HFFc6 (cell line): ENCODE data around the gene RBMS3. TPM values are rescaled to one million over a fixed set of nuclear protein-coding genes. Genes with fewer than 3 reads are reported as not detected.

Experiments used
- DNase-seq: peaks from one replicate; pipeline ENCODE4 v3.0.0-alpha.2; 2018
- H3K27ac Mint-ChIP-seq: 2 replicates; pipeline ENCODE4 v1.8.0; 2020; ENCODE audit warnings: mild to moderate bottlenecking, mixed read lengths
- H3K27me3 Mint-ChIP-seq: 2 replicates; pipeline ENCODE4 v1.8.0; 2021; ENCODE audit warnings: mild to moderate bottlenecking, moderate library complexity, mixed read lengths; ENCODE audit not compliant: insufficient read depth
- H3K36me3 Mint-ChIP-seq: 2 replicates; pipeline ENCODE4 v1.8.0; 2021; ENCODE audit warnings: low read depth, mixed read lengths
- H3K4me1 Mint-ChIP-seq: 2 replicates; pipeline ENCODE4 v1.8.0; 2020; ENCODE audit warnings: low read depth, mixed read lengths
- H3K4me3 Mint-ChIP-seq: 2 replicates; pipeline ENCODE4 v1.8.0; 2020; ENCODE audit warnings: mild to moderate bottlenecking, moderate library complexity, mixed read lengths
- H3K9me3 Mint-ChIP-seq: 2 replicates; pipeline ENCODE4 v1.8.0; 2020; ENCODE audit warnings: mild to moderate bottlenecking, mixed read lengths
- CTCF ChIP-seq: fragments of 200-600 bp; sonication (generic); IDR thresholded peaks from 2 replicates; pipeline ENCODE4 v1.5.0; 2021; ENCODE audit warnings: antibody characterized with exemption, mild to moderate bottlenecking
- total RNA-seq, 6 experiments: library from RNA; stranded (reverse); fragmentation: NEBNext Ultra II Directional; extraction: Animal tissue kit (Norgen Biotek cat#: 25700); gene quantifications; 2 replicates in 1 of 6; 3 replicates in 5 of 6; pipeline ENCODE4 v1.2.3, GENCODE V29; 2021

RBMS3 gene
- total RNA-seq, 6 experiments from 2014 or later = 22.8 to 46.9 (median 39.4) TPM

- Mint-ChIP-seq H3K36me3 (peaks cover under 1% of the 10 kb centered on the region; the same call in 1 of the 2 replicates), H3K4me3 (no peak overlapping the region)
- no peak for TF ChIP-seq CTCF
These were observed 30.0 kb downstream of the RBMS3 start for GRCh38 chr3:29310865-29311264.

DNA sequence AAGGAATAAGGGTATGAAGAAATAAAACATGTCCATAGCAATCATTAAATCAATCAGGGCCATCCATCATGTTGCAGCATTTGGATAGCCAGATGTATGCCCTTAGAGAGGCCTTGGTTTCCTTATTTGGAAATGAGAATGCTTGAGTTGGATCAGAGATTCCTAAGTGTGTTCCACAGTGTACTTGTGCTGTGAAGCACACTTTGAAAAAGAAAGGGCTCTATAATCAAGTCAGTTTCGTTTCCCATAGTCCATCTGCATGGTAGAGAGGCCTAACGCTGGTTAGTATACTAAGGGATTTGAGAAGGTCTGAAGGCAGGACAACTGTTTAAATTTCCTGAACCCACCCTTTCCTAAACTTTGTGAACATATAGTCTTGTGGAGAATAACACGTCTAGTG is 30.9 kb downstream of the RBMS3 start:
- DNase-seq = no peak
- H3K27me3 Mint-ChIP-seq = peaks cover 2% of the 10 kb centered on the region; the same call in 1 of the 2 replicates

More at GRCh38 chr3:29310865-29311264, 30.0 kb downstream of the RBMS3 start:
- H3K27ac Mint-ChIP-seq = no peak overlapping the region
- H3K27me3 Mint-ChIP-seq = peaks cover 2% of the 10 kb centered on the region; the same call in 1 of the 2 replicates
- H3K4me1 Mint-ChIP-seq = peaks cover 41% of the 10 kb centered on the region
- no peaks in the 10 kb centered on the region for H3K9me3 Mint-ChIP-seq
- DNase-seq = no peak

GRCh38 chr3:29312395-29312794 is 31.5 kb downstream of the RBMS3 start:
- DNase-seq = no peak
- peaks cover 2% of the 10 kb centered on the region; the same call in 1 of the 2 replicates for H3K27me3 Mint-ChIP-seq
- H3K9me3 Mint-ChIP-seq = no peaks in the 10 kb centered on the region
- no peak overlapping the region for H3K27ac Mint-ChIP-seq
- peaks cover 49% of the 10 kb centered on the region for H3K4me1 Mint-ChIP-seq
- H3K36me3 Mint-ChIP-seq = no peaks in the 10 kb centered on the region; the same call in 1 of the 2 replicates
- no peak for TF ChIP-seq CTCF
- no peak overlapping the region for H3K4me3 Mint-ChIP-seq

More for the DNA sequence above, 30.9 kb downstream of the RBMS3 start:
- peaks cover 47% of the 10 kb centered on the region for H3K4me1 Mint-ChIP-seq
- no peaks in the 10 kb centered on the region; the same call in 1 of the 2 replicates for H3K36me3 Mint-ChIP-seq
- no peaks in the 10 kb centered on the region for H3K9me3 Mint-ChIP-seq
- H3K27ac Mint-ChIP-seq = no peak overlapping the region
- TF ChIP-seq CTCF = no peak
- no peak overlapping the region for H3K4me3 Mint-ChIP-seq

DNA sequence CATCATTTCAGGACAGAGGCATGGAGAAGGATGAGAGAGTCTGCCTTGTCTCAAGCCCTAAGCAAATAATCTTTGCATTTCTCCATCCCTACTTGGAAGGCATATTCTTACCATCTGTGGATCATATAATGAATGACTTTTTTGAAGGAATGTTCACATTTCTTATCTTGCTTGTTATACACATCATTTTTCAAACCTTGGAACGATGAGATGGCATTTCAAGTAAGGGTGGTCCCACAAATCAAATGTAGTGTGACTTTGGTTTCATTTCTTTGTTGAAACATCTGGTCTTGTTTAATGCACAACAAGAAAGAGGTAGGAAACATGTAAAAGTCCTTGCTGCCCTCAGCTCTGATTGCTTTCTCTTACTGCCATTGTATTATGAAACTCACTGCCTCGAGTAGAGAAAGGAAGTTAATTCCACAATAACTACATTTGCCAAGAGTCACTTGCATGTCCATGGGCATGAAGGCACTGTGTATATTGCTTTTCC is 32.1 kb downstream of the RBMS3 start:
- no peak for TF ChIP-seq CTCF
- Mint-ChIP-seq H3K4me3 (no peak overlapping the region), H3K9me3 (no peaks in the 10 kb centered on the region), H3K27ac (no peak overlapping the region), H3K4me1 (peaks cover 55% of the 10 kb centered on the region), H3K36me3 (no peaks in the 10 kb centered on the region; the same call in 1 of the 2 replicates), H3K27me3 (peaks cover 2% of the 10 kb centered on the region; the same call in 1 of the 2 replicates)
- DNase-seq = no peak

- Mint-ChIP-seq H3K27ac (no peak overlapping the region), H3K27me3 (peaks cover 2% of the 10 kb centered on the region; the same call in 1 of the 2 replicates)
- no peak for TF ChIP-seq CTCF
These were observed 33.3 kb downstream of the RBMS3 start for GRCh38 chr3:29313981-29314726.

More at GRCh38 chr3:29313981-29314726, 33.3 kb downstream of the RBMS3 start:
- Mint-ChIP-seq H3K36me3 (no peaks in the 10 kb centered on the region), H3K9me3 (no peaks in the 10 kb centered on the region), H3K4me3 (no peak overlapping the region), H3K4me1 (peaks cover 63% of the 10 kb centered on the region)
- DNase-seq = no peak
